Astrocyte (in vitro differentiated cells and primary cell): ENCODE results near the gene RILPL1. TPM values are rescaled to one million over a fixed set of nuclear protein-coding genes. Genes with fewer than 3 reads are reported as not detected.

Source experiments
- DNase-seq: peaks from one replicate; pipeline ENCODE4 v3.0.0-alpha.2; 2010; ENCODE audit warnings: low read depth
- FAIRE-seq: peaks from 2 replicates; lab custom pipeline; 2011; peaks lifted over from hg19 to GRCh38; lab: Jason Lieb, UNC
- H2AFZ ChIP-seq: 2 replicates; pipeline ENCODE4 v1.6.0; 2012; ENCODE audit warnings: low read depth, low read length, inconsistent platforms
- H3K27ac ChIP-seq: 2 replicates; pipeline ENCODE4 v1.5.1; 2011; ENCODE audit warnings: low read depth, low read length, inconsistent platforms
- H3K27me3 ChIP-seq: 2 replicates; pipeline ENCODE4 v1.6.0; 2011; ENCODE audit warnings: low read length, inconsistent platforms; ENCODE audit not compliant: insufficient read depth
- H3K36me3 ChIP-seq: 2 replicates; pipeline ENCODE4 v1.5.1; 2011; ENCODE audit warnings: low read length, inconsistent platforms; ENCODE audit not compliant: insufficient read depth
- H3K4me1 ChIP-seq: 2 replicates; pipeline ENCODE4 v1.5.1; 2011; ENCODE audit warnings: low read length, inconsistent platforms; ENCODE audit not compliant: insufficient read depth
- H3K4me2 ChIP-seq: 2 replicates; pipeline ENCODE4 v1.6.0; 2012; ENCODE audit warnings: low read length, inconsistent platforms
- H3K4me3 ChIP-seq: 2 replicates; pipeline ENCODE4 v1.5.1; 2011; ENCODE audit warnings: low read depth, mild to moderate bottlenecking, low read length, inconsistent platforms; ENCODE audit not compliant: insufficient read depth
- H3K79me2 ChIP-seq: 2 replicates; pipeline ENCODE4 v1.6.0; 2012; ENCODE audit warnings: mild to moderate bottlenecking, low read length, inconsistent platforms; ENCODE audit not compliant: insufficient read depth
- H3K9ac ChIP-seq: 2 replicates; pipeline ENCODE4 v1.6.0; 2012; ENCODE audit warnings: mild to moderate bottlenecking, low read length, inconsistent platforms
- H3K9me3 ChIP-seq: 2 replicates; pipeline ENCODE4 v1.5.1; 2012; ENCODE audit warnings: low read depth, mild to moderate bottlenecking, low read length, inconsistent platforms; ENCODE audit not compliant: insufficient read depth
- H4K20me1 ChIP-seq: 2 replicates; pipeline ENCODE4 v1.6.0; 2012; ENCODE audit warnings: low read length, inconsistent platforms; ENCODE audit not compliant: insufficient read depth
- H3K27ac Mint-ChIP-seq: one replicate; pipeline ENCODE4 v1.8.0; 2021; ENCODE audit warnings: mild to moderate bottlenecking, mixed read lengths; ENCODE audit not compliant: unreplicated experiment
- H3K27me3 Mint-ChIP-seq: one replicate; pipeline ENCODE4 v1.8.0; 2021; ENCODE audit warnings: low read depth, mixed read lengths; ENCODE audit not compliant: unreplicated experiment
- H3K36me3 Mint-ChIP-seq: one replicate; pipeline ENCODE4 v1.8.0; 2021; ENCODE audit warnings: low read depth, mixed read lengths; ENCODE audit not compliant: unreplicated experiment
- H3K4me1 Mint-ChIP-seq: one replicate; pipeline ENCODE4 v1.8.0; 2021; ENCODE audit warnings: low read depth, mixed read lengths; ENCODE audit not compliant: unreplicated experiment
- H3K4me3 Mint-ChIP-seq: one replicate; pipeline ENCODE4 v1.8.0; 2021; ENCODE audit warnings: mild to moderate bottlenecking, moderate library complexity, mixed read lengths; ENCODE audit not compliant: unreplicated experiment
- H3K9me3 Mint-ChIP-seq: one replicate; pipeline ENCODE4 v1.8.0; 2021; ENCODE audit warnings: mild to moderate bottlenecking, mixed read lengths; ENCODE audit not compliant: unreplicated experiment
- CTCF ChIP-seq: IDR thresholded peaks from 2 replicates; pipeline ENCODE4 v1.5.1; 2011; ENCODE audit warnings: low read depth, mild to moderate bottlenecking, inconsistent platforms, low read length, moderate library complexity; ENCODE audit not compliant: insufficient read depth
- EZH2 ChIP-seq: IDR thresholded peaks from 2 replicates; pipeline ENCODE4 v1.6.1; 2012; ENCODE audit warnings: mild to moderate bottlenecking, low read length, inconsistent platforms; ENCODE audit not compliant: insufficient read depth
- total RNA-seq: library from RNA; stranded (reverse); gene quantifications from 2 replicates; pipeline ENCODE4 v1.2.1, GENCODE V29; 2021

The RILPL1 gene
- total RNA-seq, 1 donor from 2014 or later: 23.0 TPM

GRCh38 chr12:123471374-123472068, 62.0 kb downstream of the RILPL1 start:
- Histone ChIP-seq H3K36me3 (peaks cover 23% of the 10 kb centered on the region), H3K9ac (no peak overlapping the region), H4K20me1 (peaks cover 26% of the 10 kb centered on the region), H3K79me2 (peaks cover 12% of the 10 kb centered on the region), H3K27ac (no peak overlapping the region), H3K9me3 (no peaks in the 10 kb centered on the region), H3K4me2 (no peak overlapping the region), H3K4me3 (no peak overlapping the region), H2AFZ (no peak overlapping the region), H3K27me3 (no peaks in the 10 kb centered on the region), H3K4me1 (no peaks in the 10 kb centered on the region)
- peak overlapping the region; percentile 69 for H3K27ac Mint-ChIP-seq
- H3K36me3 Mint-ChIP-seq: peaks cover 13% of the 10 kb centered on the region
- DNase-seq (peak; percentile 64), FAIRE-seq (no peak)
- H3K27me3 Mint-ChIP-seq: no peaks in the 10 kb centered on the region
- TF ChIP-seq EZH2 (no peak), CTCF (no peak)
- H3K9me3 Mint-ChIP-seq: no peaks in the 10 kb centered on the region
- H3K4me1 Mint-ChIP-seq: no peaks in the 10 kb centered on the region
- H3K4me3 Mint-ChIP-seq: no peak overlapping the region

- H3K27me3 Mint-ChIP-seq: no peaks in the 10 kb centered on the region
- DNase-seq (no peak), FAIRE-seq (no peak)
- Histone ChIP-seq H3K9ac (no peak overlapping the region), H2AFZ (no peak overlapping the region), H3K27ac (no peak overlapping the region), H3K9me3 (no peaks in the 10 kb centered on the region), H3K79me2 (peaks cover 23% of the 10 kb centered on the region), H3K36me3 (peaks cover 20% of the 10 kb centered on the region), H3K27me3 (no peaks in the 10 kb centered on the region), H4K20me1 (peaks cover 37% of the 10 kb centered on the region), H3K4me2 (no peak overlapping the region), H3K4me3 (no peak overlapping the region), H3K4me1 (no peaks in the 10 kb centered on the region)
- no peaks in the 10 kb centered on the region for H3K4me1 Mint-ChIP-seq
- no peaks in the 10 kb centered on the region for H3K9me3 Mint-ChIP-seq
- no peak overlapping the region for H3K4me3 Mint-ChIP-seq
- peaks cover 25% of the 10 kb centered on the region for H3K36me3 Mint-ChIP-seq
- no peak for TF ChIP-seq EZH2
- no peak for TF ChIP-seq CTCF
- peak overlapping the region; percentile 4 for H3K27ac Mint-ChIP-seq
Measured at GRCh38 chr12:123469978-123470377, 63.5 kb downstream of the RILPL1 start.

- FAIRE-seq: no peak
- H3K27ac ChIP-seq: no peak overlapping the region
- H3K4me1 Mint-ChIP-seq: no peaks in the 10 kb centered on the region
- DNase-seq: no peak
- no peak overlapping the region for H3K4me3 ChIP-seq
- TF ChIP-seq EZH2 (no peak), CTCF (no peak)
- no peaks in the 10 kb centered on the region for H3K27me3 Mint-ChIP-seq
- peaks cover 33% of the 10 kb centered on the region for H4K20me1 ChIP-seq
- no peaks in the 10 kb centered on the region for H3K9me3 Mint-ChIP-seq
- peaks cover 15% of the 10 kb centered on the region for H3K36me3 ChIP-seq
- H3K27me3 ChIP-seq: no peaks in the 10 kb centered on the region
- no peak overlapping the region for H2AFZ ChIP-seq
- H3K4me3 Mint-ChIP-seq: no peak overlapping the region
- no peak overlapping the region for H3K4me2 ChIP-seq
- H3K9ac ChIP-seq: no peak overlapping the region
- H3K79me2 ChIP-seq: peaks cover 31% of the 10 kb centered on the region
- H3K27ac Mint-ChIP-seq: no peak overlapping the region
- H3K36me3 Mint-ChIP-seq: peaks cover 28% of the 10 kb centered on the region
- H3K4me1 ChIP-seq: no peaks in the 10 kb centered on the region
- H3K9me3 ChIP-seq: no peaks in the 10 kb centered on the region
Measured at GRCh38 chr12:123468786-123469185, 64.7 kb downstream of the RILPL1 start.
